Measurements from ENCODE around the gene SMG6. TPM values are rescaled to one million over a fixed set of nuclear protein-coding genes. Genes with fewer than 3 reads are reported as not detected.

SMG6 gene
- total and polyA plus RNA-seq, 2 of the 8 experiments (the other 6 are each of a cell fraction or from before 2014, with no cell fraction given): 18.5 to 25.2 TPM

DNA sequence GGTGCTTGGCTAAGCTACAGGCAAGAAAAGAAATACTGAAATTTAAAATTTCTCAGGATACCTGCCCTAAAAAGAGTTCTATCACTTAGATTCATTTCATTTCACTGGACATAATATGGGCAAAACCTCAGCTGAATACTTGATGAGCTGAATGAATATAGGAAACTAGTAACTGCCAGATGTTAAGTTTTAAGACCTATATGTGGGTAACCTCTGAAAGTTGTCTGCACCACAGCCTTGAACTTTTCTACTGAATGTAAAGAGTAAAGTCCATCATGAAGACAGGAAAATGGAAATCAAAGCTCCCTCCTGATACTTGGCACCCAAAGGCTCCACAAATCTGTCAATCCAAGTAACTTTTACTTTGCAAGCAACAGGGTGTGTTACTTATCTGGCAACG lies 197.9 kb downstream of the SMG6 start (continued):
- TF ChIP-seq GTF2F1 (IDR thresholded peaks at IDR 0.05; ENCODE audit: borderline replicate concordance, low read depth, low read length): no peak
- TF ChIP-seq TBP (IDR thresholded peaks at IDR 0.05; ENCODE audit: low read depth, low read length): no peak
- no peak for TF ChIP-seq FOSL1 (IDR thresholded peaks at IDR 0.05; ENCODE audit: insufficient read depth, low read depth, low read length)
- TF ChIP-seq CBX5 (IDR thresholded peaks at IDR 0.05; ENCODE audit: low read depth, low read length): no peak
- TF ChIP-seq RBBP5 (IDR thresholded peaks at IDR 0.05; ENCODE audit: borderline replicate concordance, low read depth, low read length): no peak
- no peak for TF ChIP-seq MAFK (IDR thresholded peaks at IDR 0.05; ENCODE audit: low read depth, low read length)
- no peak for TF ChIP-seq EGR1 (IDR thresholded peaks at IDR 0.05; ENCODE audit: borderline replicate concordance, low read depth, low read length)
- TF ChIP-seq KDM1A (IDR thresholded peaks at IDR 0.05; ENCODE audit: borderline replicate concordance, low read length): no peak
- no peak for TF ChIP-seq ASH2L (IDR thresholded peaks at IDR 0.05; ENCODE audit: low read length)
- TF ChIP-seq, protein P1, sequence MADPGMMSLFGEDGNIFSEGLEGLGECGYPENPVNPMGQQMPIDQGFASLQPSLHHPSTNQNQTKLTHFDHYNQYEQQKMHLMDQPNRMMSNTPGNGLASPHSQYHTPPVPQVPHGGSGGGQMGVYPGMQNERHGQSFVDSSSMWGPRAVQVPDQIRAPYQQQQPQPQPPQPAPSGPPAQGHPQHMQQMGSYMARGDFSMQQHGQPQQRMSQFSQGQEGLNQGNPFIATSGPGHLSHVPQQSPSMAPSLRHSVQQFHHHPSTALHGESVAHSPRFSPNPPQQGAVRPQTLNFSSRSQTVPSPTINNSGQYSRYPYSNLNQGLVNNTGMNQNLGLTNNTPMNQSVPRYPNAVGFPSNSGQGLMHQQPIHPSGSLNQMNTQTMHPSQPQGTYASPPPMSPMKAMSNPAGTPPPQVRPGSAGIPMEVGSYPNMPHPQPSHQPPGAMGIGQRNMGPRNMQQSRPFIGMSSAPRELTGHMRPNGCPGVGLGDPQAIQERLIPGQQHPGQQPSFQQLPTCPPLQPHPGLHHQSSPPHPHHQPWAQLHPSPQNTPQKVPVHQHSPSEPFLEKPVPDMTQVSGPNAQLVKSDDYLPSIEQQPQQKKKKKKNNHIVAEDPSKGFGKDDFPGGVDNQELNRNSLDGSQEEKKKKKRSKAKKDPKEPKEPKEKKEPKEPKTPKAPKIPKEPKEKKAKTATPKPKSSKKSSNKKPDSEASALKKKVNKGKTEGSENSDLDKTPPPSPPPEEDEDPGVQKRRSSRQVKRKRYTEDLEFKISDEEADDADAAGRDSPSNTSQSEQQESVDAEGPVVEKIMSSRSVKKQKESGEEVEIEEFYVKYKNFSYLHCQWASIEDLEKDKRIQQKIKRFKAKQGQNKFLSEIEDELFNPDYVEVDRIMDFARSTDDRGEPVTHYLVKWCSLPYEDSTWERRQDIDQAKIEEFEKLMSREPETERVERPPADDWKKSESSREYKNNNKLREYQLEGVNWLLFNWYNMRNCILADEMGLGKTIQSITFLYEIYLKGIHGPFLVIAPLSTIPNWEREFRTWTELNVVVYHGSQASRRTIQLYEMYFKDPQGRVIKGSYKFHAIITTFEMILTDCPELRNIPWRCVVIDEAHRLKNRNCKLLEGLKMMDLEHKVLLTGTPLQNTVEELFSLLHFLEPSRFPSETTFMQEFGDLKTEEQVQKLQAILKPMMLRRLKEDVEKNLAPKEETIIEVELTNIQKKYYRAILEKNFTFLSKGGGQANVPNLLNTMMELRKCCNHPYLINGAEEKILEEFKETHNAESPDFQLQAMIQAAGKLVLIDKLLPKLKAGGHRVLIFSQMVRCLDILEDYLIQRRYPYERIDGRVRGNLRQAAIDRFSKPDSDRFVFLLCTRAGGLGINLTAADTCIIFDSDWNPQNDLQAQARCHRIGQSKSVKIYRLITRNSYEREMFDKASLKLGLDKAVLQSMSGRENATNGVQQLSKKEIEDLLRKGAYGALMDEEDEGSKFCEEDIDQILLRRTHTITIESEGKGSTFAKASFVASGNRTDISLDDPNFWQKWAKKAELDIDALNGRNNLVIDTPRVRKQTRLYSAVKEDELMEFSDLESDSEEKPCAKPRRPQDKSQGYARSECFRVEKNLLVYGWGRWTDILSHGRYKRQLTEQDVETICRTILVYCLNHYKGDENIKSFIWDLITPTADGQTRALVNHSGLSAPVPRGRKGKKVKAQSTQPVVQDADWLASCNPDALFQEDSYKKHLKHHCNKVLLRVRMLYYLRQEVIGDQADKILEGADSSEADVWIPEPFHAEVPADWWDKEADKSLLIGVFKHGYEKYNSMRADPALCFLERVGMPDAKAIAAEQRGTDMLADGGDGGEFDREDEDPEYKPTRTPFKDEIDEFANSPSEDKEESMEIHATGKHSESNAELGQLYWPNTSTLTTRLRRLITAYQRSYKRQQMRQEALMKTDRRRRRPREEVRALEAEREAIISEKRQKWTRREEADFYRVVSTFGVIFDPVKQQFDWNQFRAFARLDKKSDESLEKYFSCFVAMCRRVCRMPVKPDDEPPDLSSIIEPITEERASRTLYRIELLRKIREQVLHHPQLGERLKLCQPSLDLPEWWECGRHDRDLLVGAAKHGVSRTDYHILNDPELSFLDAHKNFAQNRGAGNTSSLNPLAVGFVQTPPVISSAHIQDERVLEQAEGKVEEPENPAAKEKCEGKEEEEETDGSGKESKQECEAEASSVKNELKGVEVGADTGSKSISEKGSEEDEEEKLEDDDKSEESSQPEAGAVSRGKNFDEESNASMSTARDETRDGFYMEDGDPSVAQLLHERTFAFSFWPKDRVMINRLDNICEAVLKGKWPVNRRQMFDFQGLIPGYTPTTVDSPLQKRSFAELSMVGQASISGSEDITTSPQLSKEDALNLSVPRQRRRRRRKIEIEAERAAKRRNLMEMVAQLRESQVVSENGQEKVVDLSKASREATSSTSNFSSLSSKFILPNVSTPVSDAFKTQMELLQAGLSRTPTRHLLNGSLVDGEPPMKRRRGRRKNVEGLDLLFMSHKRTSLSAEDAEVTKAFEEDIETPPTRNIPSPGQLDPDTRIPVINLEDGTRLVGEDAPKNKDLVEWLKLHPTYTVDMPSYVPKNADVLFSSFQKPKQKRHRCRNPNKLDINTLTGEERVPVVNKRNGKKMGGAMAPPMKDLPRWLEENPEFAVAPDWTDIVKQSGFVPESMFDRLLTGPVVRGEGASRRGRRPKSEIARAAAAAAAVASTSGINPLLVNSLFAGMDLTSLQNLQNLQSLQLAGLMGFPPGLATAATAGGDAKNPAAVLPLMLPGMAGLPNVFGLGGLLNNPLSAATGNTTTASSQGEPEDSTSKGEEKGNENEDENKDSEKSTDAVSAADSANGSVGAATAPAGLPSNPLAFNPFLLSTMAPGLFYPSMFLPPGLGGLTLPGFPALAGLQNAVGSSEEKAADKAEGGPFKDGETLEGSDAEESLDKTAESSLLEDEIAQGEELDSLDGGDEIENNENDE (IDR thresholded peaks at IDR 0.05; ENCODE audit: insufficient replicate concordance, low read length): no peak
- TF ChIP-seq SIN3A (conservative IDR thresholded peaks at IDR 0.05 in 1 of 2, IDR thresholded peaks at IDR 0.05 in 1 of 2; ENCODE audit: low read depth in 1 of 2, low read length in 2 of 2): no peak
- TF ChIP-seq RAD21 (IDR thresholded peaks at IDR 0.05 in 1 of 2, conservative IDR thresholded peaks at IDR 0.05 in 1 of 2; ENCODE audit: low read depth in 2 of 2, low read length in 2 of 2): no peak
